Activated naive CD8-positive, alpha-beta T cell treated with anti-CD3 and anti-CD28 coated beads, Interleukin-2, amount 50 U/mL, for 16 hours (primary cell): ENCODE data around the gene CCT3.

Source experiments
- DNase-seq: peaks from one replicate; pipeline ENCODE4 v3.0.0-alpha.2; 2020; ENCODE audit warnings: low read depth, low spot score

CCT3 gene

DNA sequence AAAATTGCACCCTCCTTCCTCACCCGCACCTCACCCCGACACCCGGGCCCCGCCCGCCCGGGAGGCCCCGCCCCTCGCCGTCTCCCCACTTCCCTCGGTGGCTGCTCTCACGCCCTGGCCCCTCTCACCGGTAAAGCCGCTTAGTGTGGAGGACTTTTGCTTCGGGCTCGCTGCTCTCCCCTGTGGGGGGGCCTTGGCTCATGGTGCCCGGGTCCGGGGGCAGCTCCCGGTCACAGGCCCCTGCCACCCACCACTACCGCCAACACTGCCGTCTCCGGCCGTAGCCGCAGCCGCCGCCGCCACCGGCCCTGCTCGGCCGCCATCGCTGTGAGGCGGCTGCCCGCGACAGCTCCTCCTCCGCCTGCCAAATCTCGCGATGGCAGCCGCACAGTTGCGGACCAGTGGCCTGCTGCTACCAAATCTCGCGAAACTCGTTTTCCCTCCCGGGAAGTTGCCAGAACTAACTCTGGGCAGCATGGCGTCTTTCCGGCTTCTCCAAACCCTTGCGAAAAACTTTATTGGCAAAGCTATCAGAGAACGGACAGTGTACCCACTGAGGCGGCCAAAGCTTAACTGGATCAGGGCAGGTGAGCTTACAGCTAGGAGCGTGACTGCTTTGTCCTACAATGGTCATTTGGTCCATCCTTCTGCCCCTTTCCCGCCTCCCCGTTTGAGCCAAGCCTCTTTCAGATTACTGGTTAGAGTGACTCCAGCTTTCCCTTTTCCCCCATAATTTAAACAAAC is 55.4 kb downstream of the CCT3 start, which contains the start of gene SMG5:
TSS of gene SMG5 (minus strand) at position 347 of the 744 bp plus-strand sequence. CDS start at position 202, 145 bp downstream.
- peak; percentile 94 for DNase-seq

- no peak for DNase-seq
Observed at GRCh38 chr1:156281693-156282478, 56.2 kb downstream of the CCT3 start.

DNA sequence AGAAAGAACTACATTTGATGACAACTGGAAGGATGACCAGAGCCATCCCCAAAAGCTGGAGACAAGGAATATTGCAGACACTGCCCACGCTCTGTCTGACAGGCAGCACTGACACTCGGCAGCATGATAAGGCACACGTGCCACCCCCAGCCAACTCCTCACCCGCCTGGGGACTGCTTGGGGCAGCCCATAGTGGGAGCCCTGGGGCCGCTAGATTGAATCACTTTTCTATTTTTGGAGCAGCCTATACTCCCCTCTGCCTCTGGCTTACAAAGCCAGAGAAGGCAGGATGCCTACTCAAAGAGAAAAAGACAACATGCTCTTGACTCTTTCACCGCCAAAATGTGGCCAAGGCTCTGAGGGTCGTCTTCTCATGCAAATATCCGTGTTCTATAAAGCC is 56.8 kb downstream of the CCT3 start:
- DNase-seq: peak; percentile 18

GRCh38 chr1:156279837-156280236 is 58.3 kb downstream of the CCT3 start:
- no peak for DNase-seq

DNA sequence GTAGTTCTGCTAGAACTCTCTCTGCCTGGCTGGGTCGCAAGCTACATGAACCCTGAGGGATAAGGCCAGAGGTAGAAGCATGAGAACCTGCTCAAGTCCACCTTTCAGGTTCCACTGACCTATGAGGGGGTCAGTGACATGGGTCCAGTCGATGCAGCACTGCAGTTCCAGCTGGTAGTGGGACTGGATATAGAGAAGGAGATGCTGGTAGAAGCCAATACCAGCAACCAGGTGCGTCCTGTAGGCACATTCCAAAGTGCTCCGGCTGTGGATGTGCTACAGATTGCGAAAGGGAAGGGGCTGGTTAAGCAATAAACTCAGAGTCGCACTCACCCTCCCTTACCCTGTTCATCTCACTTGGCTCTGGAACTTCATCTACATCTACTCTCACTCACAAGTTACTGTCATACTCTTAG is 61.1 kb downstream of the CCT3 start:
- DNase-seq: no peak

DNA sequence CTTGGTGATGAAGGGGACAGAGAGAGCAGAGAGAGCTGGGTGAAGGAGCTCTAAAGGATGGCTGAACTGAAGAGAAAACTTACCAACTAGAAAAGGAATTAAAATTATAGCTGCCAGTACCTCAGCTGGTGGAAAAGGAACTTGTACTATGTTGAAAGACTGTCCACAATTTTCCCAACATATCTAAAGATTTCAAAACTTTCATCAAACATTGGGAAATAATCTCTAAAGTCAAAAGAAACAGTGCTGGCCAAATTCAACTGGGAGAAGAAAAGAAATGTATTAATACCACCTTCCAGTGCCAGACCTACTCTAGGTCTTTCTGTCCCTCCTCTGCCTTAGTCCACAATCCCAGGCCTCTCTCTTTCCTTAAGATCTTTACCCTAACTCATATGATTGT is 61.6 kb downstream of the CCT3 start:
- no peak for DNase-seq

DNA sequence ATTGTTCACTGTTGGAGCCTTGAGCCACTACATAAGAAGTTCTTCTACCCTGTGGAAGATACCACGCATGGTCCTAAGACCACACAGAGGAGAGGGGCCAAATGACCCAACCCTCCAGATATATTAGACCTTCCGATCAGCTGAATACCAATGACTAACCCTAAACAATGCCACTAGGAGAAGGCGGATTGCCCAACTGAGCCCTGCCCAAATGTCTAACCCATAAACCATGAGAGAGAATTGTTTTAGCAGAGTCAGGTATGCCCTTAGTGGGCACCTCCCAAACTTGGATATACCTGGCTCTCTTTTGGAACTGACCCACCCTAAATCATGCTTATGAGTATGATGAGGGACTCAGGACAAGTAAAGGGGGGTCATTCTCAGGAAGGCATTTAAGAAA is 67.8 kb downstream of the CCT3 start:
- DNase-seq: no peak

DNA sequence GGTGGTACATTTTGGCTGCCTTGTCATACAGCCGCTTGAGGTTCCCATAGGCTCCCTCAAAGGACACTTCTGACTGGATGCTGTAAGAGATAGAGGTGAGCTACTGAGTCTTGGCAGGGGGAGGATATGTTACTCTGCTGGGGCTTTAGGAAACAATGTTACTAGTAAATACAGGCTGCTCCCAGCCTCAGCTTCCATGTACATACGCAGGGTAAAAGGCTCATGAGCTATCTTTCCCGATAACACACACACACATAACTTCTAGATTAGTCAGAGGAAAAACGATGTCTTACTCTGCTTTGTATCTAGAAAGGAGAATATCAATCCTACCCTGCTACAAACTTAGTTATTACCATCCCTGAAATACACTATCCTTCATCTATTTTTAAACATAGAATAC is 69.8 kb downstream of the CCT3 start:
- DNase-seq: no peak

DNA sequence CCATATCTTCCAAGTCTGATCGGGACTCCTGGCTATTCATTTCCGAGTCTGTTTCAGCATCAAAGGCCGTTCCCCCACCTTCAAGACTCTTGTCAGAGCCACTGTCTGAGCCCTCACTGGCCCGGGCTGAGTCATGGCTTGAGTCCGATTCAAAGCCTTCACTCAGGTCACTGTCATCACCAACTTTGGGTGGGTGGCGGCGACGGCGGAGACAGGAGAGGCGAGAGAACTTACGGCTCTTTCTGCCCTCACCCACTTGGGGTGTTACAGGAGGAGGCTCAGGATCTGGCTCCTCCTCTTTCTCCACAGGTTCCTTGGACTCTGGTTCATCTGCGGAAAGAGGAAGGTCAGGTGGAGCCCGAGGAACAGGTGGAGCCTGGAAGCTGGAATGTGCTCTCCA is 72.0 kb downstream of the CCT3 start:
- DNase-seq: no peak

- no peak for DNase-seq
Observed at GRCh38 chr1:156263288-156263655, 74.8 kb downstream of the CCT3 start.

GRCh38 chr1:156262461-156263287 is 75.4 kb downstream of the CCT3 start:
- no peak for DNase-seq

DNA sequence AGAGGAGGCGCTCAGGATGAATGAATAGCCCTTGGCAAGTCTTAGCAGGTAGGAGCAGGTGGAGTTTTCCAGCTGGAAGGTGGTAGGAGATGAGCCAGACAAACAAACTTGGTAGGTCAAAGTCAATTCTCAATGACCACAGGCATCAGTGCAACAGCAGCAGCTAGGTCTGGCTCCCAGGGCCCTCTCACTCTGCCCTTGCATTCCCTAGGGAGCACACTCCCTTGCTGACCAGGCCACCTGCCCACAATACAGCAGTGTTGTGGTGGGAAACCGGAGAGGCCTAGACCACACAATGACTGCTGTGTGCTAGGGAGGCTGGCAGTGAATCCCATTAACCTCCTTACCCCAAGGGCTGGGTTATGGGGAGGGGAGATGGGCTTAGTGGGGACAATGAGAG is 77.2 kb downstream of the CCT3 start:
- no peak for DNase-seq

DNA sequence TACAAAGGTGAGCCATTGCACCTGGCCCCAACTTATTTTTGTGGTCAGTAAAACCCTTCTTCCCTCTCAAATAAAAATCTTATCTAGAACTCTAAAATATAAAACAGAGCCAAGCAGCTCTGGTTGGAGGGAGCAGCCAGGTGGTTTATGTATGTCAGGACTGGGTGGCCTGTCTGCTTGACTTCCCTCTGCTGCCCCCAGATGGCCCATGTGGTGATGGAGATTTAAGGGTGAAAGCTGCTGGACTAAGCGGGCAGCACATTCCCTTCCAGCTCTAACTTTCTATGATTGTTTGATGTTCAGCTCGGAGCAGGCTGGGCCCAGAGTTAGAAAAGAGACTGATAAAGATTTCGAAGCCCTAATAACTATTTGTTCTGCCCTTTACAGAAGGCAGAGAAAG is 78.3 kb downstream of the CCT3 start:
- no peak for DNase-seq
